HG03342 (cell line): Measurements from ENCODE around the gene GBP3.
"Not testable (repeated sequence)": the region's sequence is repeated elsewhere in the genome, so short reads cannot be mapped to it uniquely, and the experiment has no call there.

Experiments used
- ATAC-seq: cut with Tn5 transposase; IDR thresholded peaks from one replicate; pipeline ENCODE4 v1.9.1; 2021; ENCODE audit warnings: mild to moderate bottlenecking, moderate library complexity; ENCODE audit not compliant: unreplicated experiment

Gene GBP3

DNA sequence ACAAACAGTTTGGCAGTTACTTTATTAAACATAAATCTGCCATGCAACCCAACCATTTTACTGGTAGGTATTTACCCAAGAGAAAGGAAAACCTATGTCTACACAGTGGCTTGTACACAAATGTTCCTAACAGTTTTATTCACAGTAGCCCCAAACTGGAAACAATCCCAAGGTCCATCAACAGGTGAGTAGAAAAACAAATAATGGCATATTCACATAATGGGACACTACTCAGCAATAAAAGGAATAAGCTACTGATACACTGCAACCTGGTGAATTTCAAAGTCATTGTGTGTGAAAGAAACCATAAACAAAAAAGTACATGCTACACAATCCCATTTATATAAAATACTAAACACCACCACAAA lies 42.9 kb downstream of the GBP3 start:
- no peak for ATAC-seq

DNA sequence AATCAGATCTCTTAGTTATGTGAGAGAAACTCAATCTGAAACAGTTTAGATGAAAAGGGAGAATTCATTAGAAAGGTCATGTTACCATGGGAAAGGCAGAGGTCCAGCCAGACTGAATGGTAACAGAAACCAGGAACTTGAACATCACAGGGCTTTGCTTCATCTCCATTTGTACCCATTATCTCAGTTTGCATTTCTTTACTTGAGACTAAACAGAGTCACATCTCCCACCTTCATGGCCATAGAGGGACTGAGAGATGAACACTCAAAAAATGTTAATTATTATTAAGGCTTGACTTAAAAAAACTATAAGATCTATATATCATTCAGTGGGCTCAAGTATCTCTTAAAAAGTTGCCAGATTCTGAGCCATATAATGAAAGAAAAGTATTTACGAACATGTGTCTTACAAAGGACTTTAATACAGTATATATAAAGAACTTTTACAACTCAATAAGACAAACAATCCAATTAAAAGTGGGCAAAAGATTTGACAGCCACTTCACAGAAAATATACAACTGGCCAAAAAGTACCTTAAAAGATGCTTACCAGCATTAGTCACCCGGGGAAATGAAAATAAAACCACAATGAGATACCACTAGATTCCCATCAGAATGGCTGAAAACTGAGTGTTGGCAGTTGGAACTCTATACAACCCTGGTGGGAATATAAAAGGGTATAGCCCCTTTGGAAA lies 43.5 kb downstream of the GBP3 start:
- ATAC-seq = no peak

DNA sequence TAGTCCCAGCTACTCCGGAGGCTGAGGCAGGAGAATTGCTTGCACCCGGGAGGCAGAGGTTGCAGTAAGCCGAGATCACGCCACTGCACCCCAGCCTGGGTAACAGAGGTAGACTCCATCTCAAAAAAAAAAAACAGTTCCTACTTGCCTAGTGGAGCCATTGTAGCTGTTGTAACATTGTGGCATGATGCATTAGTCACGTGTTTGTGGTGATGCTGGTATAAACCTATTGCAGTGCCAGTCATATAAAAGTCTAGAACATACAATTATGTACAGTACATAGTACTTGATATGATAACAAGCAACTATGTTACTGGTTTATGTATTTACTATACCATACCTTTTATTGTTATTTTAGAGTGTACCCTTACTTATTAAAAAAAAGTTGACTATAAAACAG lies 46.4 kb downstream of the GBP3 start:
- no peak for ATAC-seq

DNA sequence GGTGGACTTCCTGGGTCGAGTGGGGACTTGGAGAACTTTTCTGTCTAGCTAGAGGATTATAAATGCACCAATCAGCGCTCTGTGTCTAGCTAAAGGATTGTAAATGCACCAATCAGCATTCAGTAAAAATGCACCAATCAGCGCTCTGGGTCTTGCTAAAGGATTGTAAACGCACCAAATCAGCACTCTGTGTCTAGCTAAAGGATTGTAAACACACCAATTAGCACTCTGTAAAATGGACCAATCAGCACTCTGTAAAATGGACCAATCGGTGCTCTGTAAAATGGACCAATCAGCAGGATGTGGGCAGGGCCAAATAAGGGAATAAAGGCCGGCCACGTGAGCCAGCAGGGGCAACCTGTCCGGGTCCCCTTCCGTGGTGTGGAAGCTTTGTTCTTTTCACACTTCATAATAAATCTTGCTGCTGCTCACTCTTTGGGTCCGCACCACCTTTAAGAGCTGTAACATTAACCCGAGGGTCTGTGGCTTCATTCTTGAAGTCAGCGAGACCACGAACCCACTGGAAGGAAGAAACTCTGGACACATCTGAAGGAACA lies 48.0 kb downstream of the GBP3 start:
- not testable (repeated sequence) for ATAC-seq

DNA sequence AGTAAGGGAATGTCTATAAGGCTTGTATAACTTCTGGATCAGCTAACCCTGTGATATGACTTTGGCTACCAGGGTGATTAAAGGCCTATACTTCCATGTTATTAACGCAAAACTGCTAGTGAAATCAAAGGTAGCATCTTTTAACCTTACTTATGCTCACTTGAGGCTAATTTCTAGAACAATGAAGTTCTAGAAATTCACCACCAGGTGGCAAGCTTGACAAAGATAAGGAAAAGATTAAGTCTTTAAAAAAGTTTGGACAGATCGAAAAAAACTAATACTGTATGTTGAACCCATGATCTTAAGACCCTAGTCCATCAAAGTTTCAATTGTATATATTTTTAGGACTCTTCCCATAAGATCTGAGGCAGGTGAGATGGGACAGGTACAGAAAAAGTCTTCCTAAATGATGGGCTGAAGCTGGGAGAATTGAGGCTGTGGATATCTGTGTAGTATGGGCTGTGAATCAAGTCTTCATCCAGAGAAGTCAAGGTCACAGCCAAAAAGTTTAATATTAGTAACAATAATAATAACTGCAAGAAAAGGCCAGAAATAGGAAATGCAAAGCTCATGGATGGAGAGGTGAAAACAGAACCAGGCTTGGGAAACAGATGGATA lies 49.0 kb downstream of the GBP3 start:
- ATAC-seq = no peak

DNA sequence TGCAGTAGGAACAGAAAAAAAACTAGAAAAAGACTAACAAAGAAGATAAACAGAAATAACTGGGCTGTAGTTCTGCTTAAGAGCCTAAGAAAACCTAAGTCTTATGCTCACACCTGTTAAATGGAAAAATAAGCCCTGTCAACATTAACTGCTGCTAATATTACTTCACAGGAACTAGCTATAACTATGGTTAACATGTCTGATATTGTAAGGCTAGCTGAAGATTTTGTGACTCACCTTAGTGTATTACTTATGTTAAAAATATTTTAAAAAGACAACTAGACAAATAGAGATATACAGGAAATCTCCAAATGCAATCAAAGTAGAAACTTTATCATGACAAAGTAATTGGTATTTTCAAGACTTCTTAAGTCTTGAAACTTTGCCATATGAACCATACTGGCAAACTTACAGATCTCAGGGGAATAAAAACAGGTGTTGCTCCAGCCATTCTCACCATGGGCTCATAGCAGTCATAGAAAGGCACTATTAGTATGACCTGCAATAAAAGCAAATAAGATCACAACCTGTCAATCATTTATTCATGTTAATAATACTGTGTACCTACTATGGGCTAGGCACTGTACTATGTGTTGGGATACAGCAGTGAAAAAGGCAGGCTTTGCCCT lies 60.9 kb downstream of the GBP3 start:
- no peak for ATAC-seq

DNA sequence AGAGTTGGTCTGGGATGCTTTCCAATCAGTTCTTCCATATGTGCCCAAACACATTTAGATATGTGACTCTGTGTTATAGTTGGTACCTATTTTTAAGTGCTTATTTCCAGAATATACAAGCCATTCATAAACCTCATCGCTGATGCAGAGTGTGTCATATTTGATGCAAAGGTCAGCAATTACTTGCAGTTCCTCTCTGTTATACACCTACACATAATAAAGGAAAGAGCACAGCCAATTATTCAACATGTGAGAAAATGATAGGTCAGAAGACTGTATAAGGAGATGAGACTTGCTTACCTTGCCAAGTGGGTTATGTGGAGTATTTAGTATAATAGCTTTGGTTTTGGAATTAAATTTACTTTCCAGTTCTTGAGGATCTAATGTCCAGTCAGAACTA lies 61.6 kb downstream of the GBP3 start:
- no peak for ATAC-seq
